Head of caudate nucleus (tissue), 42 donors: ENCODE measurements around the gene AP5Z1.
A peak's percentile ranks its signal among the peaks of the same experiment; 100 is the strongest.

ENCODE experiments used
- DNase-seq, 42 donors: peaks; one replicate each; pipeline versions ENCODE4 v3.0.0 to v3.0.0-alpha.2; 2020 to 2021; ENCODE audit warnings: mixed read lengths in 7 of 42
- intact Hi-C: fragments of 100-400 bp; cut with DNase I; formaldehyde crosslinking; loops from one replicate; pipeline ENCODE4 v1.15.0; 2022

Gene AP5Z1

GRCh38 chr7:4831723-4832495, 56.5 kb downstream of the AP5Z1 start:
- DNase-seq, result no peak
- intact Hi-C loops, result no loop called here

GRCh38 chr7:4832711-4833110, 57.3 kb downstream of the AP5Z1 start:
- intact Hi-C loops, result no loop called here
- no peak for DNase-seq

GRCh38 chr7:4833176-4833575, 57.8 kb downstream of the AP5Z1 start:
- no peak for DNase-seq
- intact Hi-C loops, result no loop called here

GRCh38 chr7:4833691-4834600, 58.5 kb downstream of the AP5Z1 start:
- intact Hi-C loops, result no loop called here
- no peak for DNase-seq

- intact Hi-C loops, result no loop called here
- DNase-seq, result peak in 3 of 42 donors; percentile 0 to 14 (median 12)
Measured at GRCh38 chr7:4834601-4835397, 59.4 kb downstream of the AP5Z1 start.

GRCh38 chr7:4835398-4836205, 60.2 kb downstream of the AP5Z1 start:
- peak in 4 of 42 donors; percentile 10 to 25 (median 16) for DNase-seq
- intact Hi-C loops, result no loop called here

GRCh38 chr7:4836206-4836661, 60.8 kb downstream of the AP5Z1 start:
- peak in 5 of 42 donors; percentile 9 to 42 (median 13) for DNase-seq
- intact Hi-C loops, result no loop called here

GRCh38 chr7:4837041-4837802, 61.8 kb downstream of the AP5Z1 start:
- peak in 3 of 42 donors; percentile 9 to 18 (median 10) for DNase-seq
- intact Hi-C loops, result no loop called here

- peak in 5 of 42 donors; percentile 5 to 26 (median 13) for DNase-seq
- intact Hi-C loops, result no loop called here
Measured at GRCh38 chr7:4837803-4838625, 62.6 kb downstream of the AP5Z1 start.

GRCh38 chr7:4838626-4839334, 63.4 kb downstream of the AP5Z1 start:
- DNase-seq, result peak in 7 of 42 donors; percentile 9 to 39 (median 24)
- intact Hi-C loops, result no loop called here

- intact Hi-C loops, result no loop called here
- DNase-seq, result peak in 5 of 42 donors; percentile 3 to 30 (median 14)
Measured at GRCh38 chr7:4840079-4840501, 64.7 kb downstream of the AP5Z1 start.
